ENCODE results near the gene SUCO. TPM values are rescaled to one million over a fixed set of nuclear protein-coding genes. Genes with fewer than 3 reads are reported as not detected.
"Not testable (repeated sequence)": the region's sequence is repeated elsewhere in the genome, so short reads cannot be mapped to it uniquely, and the experiment has no call there.

The SUCO gene
- total RNA-seq, 1 donor from 2014 or later, result 120 TPM

GRCh38 chr1:172589553-172589952 is 56.6 kb downstream of the SUCO start:
- peaks cover 15% of the 10 kb centered on the region for H3K4me1 Mint-ChIP-seq
- peaks cover 17% of the 10 kb centered on the region for H3K9me3 Mint-ChIP-seq
- H3K36me3 Mint-ChIP-seq, result peaks cover 54% of the 10 kb centered on the region
- H3K27me3 Mint-ChIP-seq (ENCODE audit: low read depth), result no peaks in the 10 kb centered on the region
- H3K27ac Mint-ChIP-seq, result no peak overlapping the region
- no peak overlapping the region for H3K4me3 Mint-ChIP-seq
- TF ChIP-seq CTCF (IDR thresholded peaks at IDR 0.05; ENCODE audit: unreplicated experiment), result no peak
- no peak for DNase-seq (ENCODE audit: low spot score in 2 of 2, unreplicated experiment in 2 of 2)

- not testable (repeated sequence) for H3K27me3 Mint-ChIP-seq (ENCODE audit: low read depth); H3K4me3 Mint-ChIP-seq; H3K4me1 Mint-ChIP-seq; DNase-seq (ENCODE audit: low spot score in 2 of 2, unreplicated experiment in 2 of 2); H3K27ac Mint-ChIP-seq
- Mint-ChIP-seq H3K36me3 (peaks cover 72% of the 10 kb centered on the region), H3K9me3 (peaks cover 30% of the 10 kb centered on the region)
Measured at GRCh38 chr1:172591429-172591828, 58.5 kb downstream of the SUCO start.

GRCh38 chr1:172595066-172595465 is 62.1 kb downstream of the SUCO start:
- H3K4me1 Mint-ChIP-seq; H3K4me3 Mint-ChIP-seq; DNase-seq (ENCODE audit: low spot score in 2 of 2, unreplicated experiment in 2 of 2); H3K27ac Mint-ChIP-seq; H3K27me3 Mint-ChIP-seq (ENCODE audit: low read depth): not testable (repeated sequence)
- peaks cover 33% of the 10 kb centered on the region for H3K9me3 Mint-ChIP-seq
- peaks cover 80% of the 10 kb centered on the region for H3K36me3 Mint-ChIP-seq

- H3K27me3 Mint-ChIP-seq (ENCODE audit: low read depth); H3K27ac Mint-ChIP-seq; H3K4me3 Mint-ChIP-seq; DNase-seq (ENCODE audit: low spot score in 2 of 2, unreplicated experiment in 2 of 2); H3K4me1 Mint-ChIP-seq: not testable (repeated sequence)
- Mint-ChIP-seq H3K36me3 (peaks cover 76% of the 10 kb centered on the region), H3K9me3 (peaks cover 33% of the 10 kb centered on the region)
Measured at GRCh38 chr1:172596782-172597181, 63.8 kb downstream of the SUCO start.

- H3K36me3 Mint-ChIP-seq, result peaks cover 55% of the 10 kb centered on the region
- no peak for TF ChIP-seq CTCF (IDR thresholded peaks at IDR 0.05; ENCODE audit: unreplicated experiment)
- H3K9me3 Mint-ChIP-seq, result peaks cover 13% of the 10 kb centered on the region
- no peak overlapping the region for H3K27ac Mint-ChIP-seq
- no peaks in the 10 kb centered on the region for H3K27me3 Mint-ChIP-seq (ENCODE audit: low read depth)
- H3K4me3 Mint-ChIP-seq, result no peak overlapping the region
- no peaks in the 10 kb centered on the region for H3K4me1 Mint-ChIP-seq
- no peak for DNase-seq (ENCODE audit: low spot score in 2 of 2, unreplicated experiment in 2 of 2)
Measured at GRCh38 chr1:172599912-172600311, 67.0 kb downstream of the SUCO start.

GRCh38 chr1:172600615-172601014 is 67.7 kb downstream of the SUCO start:
- no peaks in the 10 kb centered on the region for H3K27me3 Mint-ChIP-seq (ENCODE audit: low read depth)
- TF ChIP-seq CTCF (IDR thresholded peaks at IDR 0.05; ENCODE audit: unreplicated experiment), result no peak
- H3K27ac Mint-ChIP-seq, result no peak overlapping the region
- no peaks in the 10 kb centered on the region for H3K4me1 Mint-ChIP-seq
- H3K9me3 Mint-ChIP-seq, result peaks cover 8% of the 10 kb centered on the region
- no peak for DNase-seq (ENCODE audit: low spot score in 2 of 2, unreplicated experiment in 2 of 2)
- H3K36me3 Mint-ChIP-seq, result peaks cover 53% of the 10 kb centered on the region
- H3K4me3 Mint-ChIP-seq, result no peak overlapping the region

- no peak for DNase-seq (ENCODE audit: low spot score in 2 of 2, unreplicated experiment in 2 of 2)
- H3K4me1 Mint-ChIP-seq, result peaks cover under 1% of the 10 kb centered on the region
- TF ChIP-seq CTCF (IDR thresholded peaks at IDR 0.05; ENCODE audit: unreplicated experiment), result no peak
- H3K4me3 Mint-ChIP-seq, result no peak overlapping the region
- no peak overlapping the region for H3K27ac Mint-ChIP-seq
- peaks cover 3% of the 10 kb centered on the region for H3K9me3 Mint-ChIP-seq
- H3K27me3 Mint-ChIP-seq (ENCODE audit: low read depth), result no peaks in the 10 kb centered on the region
- peaks cover 48% of the 10 kb centered on the region for H3K36me3 Mint-ChIP-seq
Measured at GRCh38 chr1:172601046-172601630, 68.2 kb downstream of the SUCO start.
